Left kidney (tissue), 2 donors: ENCODE measurements around the gene ZBTB20. TPM values are rescaled to one million over a fixed set of nuclear protein-coding genes. Genes with fewer than 3 reads are reported as not detected.

Source experiments
- DNase-seq: peaks from one replicate; pipeline ENCODE4 v3.0.0-alpha.2; 2013
- polyA plus RNA-seq: library from polyadenylated mRNA; unstranded; fragments of 120-200 nt; gene quantifications from one replicate; pipeline ENCODE4 v1.2.1, GENCODE V29; 2013; ENCODE audit not compliant: insufficient read length

Gene ZBTB20
- polyA plus RNA-seq, 1 donor = 5.6 TPM

- no peak for DNase-seq
These were observed 242.5 kb downstream of the ZBTB20 start for GRCh38 chr3:114904633-114905032.

DNA sequence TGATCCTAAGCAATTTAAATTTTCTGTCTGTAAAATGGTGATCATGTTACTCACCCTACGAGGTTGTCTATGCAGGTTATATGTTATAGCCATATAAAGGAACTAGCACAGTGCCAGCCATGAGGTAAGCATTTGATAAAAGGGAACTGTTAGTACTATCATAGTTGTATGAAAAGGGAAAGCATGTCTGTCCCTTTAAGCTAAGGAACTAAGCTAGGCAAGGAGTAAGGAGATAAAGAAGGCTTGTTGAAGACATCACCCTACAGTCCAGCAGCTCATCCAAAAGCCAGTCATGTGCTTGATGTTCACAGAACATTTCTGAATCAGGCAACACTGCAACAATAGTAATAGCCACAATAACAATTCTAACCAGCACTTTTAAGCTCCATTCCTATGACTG is 243.9 kb downstream of the ZBTB20 start:
- DNase-seq = no peak

- DNase-seq = peak; percentile 27
These were observed 244.4 kb downstream of the ZBTB20 start for GRCh38 chr3:114902691-114903101.

DNA sequence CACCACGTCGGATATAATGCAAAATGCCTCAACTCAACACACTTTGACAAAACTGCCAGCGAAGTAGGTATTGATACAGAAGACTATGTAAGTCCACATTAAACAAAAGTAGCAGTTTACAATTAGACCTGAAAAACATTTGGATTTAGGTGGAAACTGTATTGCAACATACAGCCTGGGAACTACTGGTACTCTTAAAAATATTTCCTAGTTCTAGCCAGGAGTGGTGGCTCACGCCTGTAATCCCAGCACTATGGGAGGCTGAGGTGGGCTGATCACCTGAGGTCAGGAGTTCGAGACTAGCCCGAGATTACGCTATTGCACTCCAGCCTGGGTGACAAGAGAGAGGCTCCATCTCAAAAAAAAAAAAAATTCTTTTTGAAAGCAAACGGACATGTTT is 246.2 kb downstream of the ZBTB20 start:
- DNase-seq = no peak

DNA sequence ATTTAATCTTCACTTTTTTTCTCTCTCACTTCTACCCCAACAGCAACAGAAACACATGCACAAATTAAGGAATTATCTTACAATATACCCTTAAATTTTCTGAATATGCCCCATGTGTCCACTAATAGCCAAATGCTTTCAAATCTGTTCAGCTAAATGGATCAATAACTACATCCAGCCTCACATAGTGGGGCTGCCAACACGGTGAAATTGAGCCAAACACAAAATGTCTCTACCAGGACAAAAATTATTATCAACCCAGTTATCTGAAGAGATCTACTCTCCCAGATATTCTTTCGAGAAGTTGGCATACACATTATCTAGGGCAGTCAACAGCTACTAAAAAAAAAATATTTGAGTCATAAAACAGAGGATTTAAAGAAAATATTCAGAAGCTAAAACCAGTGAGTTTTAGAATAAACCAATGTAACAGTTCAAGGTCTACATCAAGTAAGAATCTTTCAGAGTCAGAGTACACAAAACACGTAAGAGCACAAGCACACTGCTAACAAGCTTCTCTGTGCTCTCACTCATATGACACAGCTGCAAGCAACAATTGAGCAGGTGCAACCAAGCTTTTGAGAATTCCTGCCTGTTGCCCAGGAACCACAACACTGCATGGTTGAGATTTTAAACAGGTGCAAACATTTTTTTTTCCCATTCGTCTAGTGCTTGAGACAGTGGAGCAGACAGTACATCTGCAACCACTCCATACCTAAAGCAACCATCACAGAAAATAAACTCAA is 247.7 kb downstream of the ZBTB20 start:
- DNase-seq = peak; percentile 63

DNA sequence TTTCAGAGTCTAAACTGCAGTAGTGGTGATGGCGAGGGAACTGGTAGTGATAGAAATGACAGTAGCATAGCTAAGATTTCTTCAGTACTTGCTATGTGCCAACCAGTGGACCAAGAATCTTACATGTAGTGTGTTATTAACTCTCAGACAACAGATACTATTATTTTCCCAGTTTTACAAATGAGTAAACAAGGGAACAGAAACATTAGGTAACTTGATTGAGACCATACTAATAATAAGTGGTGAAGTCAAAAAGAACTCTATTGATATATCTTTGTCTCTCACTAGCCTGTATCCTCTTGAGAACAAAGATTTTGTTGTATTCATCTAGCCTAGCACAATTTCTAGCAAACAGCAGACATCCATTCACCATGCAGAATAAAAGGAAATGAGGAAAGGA is 250.1 kb downstream of the ZBTB20 start:
- DNase-seq = no peak

DNA sequence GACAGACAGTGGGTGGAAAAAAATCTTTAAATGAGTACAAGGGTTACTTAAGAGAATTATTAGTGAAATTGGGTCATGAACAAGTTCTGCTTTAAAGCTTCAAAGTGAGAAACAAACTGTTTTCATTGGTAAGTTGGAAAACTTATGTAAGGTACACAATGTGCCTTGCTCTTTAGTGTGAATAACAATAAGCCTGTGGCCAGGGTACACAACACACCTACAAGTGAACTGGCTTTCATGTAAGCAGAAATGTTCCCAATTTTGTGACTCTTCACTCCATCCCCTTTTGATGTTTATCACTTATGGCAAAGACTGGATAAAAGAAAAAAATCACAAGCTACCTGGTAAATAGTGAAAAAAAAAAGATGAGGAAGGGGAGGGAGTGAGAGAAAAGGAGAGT is 253.7 kb downstream of the ZBTB20 start:
- no peak for DNase-seq

- DNase-seq = no peak
These were observed 254.2 kb downstream of the ZBTB20 start for GRCh38 chr3:114892880-114893279.

- no peak for DNase-seq
These were observed 254.8 kb downstream of the ZBTB20 start for GRCh38 chr3:114892131-114892879.

GRCh38 chr3:114887806-114888205 is 259.3 kb downstream of the ZBTB20 start:
- DNase-seq = no peak

- no peak for DNase-seq
These were observed 260.2 kb downstream of the ZBTB20 start for GRCh38 chr3:114886905-114887304.

DNA sequence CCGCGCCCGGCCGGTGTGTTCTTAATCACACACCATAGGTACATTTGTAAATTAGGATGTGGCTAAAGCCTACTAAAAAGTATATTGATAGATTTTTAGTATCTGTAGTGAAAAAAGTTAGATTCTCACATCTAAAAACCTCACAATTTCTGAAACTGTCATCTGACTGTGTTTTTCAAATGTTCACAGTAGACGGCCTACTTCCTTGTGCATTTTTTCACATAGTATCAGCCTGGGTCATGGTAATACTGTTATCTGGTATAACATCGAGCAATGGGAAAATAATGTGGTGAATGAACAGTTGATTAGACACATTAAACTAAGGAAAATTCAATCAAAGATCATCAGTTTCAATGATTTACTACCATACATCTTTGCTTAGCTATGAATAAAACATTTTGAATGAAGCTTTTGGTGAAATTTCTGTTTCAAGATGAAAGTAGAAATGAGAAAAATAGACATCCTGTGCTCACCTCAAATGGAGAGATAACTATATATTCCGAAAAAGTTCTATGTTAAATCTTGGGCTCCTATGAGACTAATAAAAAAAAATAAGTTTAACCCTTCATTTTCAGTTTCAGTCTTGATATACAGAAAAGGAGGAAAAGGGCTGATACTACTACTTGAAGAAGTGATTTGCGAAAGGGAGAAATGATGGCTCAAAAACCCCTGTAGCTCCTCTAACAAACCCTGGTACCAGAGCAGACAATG is 262.7 kb downstream of the ZBTB20 start:
- no peak for DNase-seq

DNA sequence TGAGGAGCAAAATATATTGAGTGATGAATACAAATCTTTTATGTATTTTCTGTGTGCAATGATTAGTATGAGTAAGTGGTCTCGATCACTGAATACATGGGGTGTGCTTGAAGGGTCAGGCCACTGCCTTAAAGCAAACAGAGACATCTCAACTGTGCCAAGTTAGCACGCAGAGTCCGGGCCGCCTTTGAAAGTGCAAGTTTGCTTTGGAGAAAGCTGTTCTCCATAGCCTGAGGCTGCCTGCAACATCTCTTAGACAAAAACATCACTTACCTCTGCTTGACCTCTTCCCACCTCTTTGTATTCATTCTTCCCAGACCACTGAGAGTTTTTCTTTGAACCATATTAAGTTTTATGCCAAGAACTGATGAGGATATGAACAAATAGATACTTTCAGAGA is 267.0 kb downstream of the ZBTB20 start:
- DNase-seq = no peak

DNA sequence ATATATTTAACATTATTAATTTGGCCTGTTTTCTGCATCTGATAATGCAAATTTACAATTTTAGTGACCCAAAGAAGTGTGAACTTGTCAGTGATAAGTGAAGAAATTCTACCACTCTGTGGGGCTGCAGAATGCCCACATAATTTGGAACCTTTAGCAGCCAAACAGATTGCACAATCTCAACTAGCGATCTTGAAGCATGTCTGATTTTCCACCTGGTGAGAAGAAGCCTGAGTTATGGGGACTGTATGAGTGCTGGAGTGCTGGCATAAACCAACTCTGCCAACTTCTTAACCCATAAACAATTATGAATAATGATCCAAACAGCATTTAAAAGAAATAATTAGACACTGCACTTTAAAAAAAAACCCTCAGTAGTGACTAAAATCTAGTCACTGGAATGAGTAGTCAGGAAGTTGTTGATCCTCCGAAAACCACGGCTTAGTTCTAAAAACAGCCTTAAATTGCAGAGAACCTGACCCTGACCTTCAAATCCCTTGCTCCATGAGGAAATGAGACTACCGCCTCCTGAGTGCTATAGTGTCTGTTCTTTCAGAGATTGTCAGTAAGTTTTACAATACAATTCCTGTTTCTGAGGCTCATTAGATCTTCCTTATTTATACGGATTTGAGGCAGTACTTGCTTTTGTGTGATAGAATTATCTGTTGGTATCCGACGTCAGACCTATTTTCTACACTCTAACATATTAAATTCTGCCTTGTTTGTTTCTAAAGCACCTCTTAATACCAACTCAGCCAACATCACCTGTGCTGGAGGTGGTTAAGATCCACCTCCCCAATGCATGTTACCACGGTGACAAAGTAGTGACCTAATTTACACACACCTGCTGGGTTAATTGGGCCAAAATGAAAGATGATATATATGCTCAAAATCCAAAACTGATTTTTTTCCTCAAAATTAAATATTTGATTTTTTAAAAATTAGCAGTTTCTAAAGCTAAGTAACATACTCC is 267.7 kb downstream of the ZBTB20 start:
- no peak for DNase-seq

DNA sequence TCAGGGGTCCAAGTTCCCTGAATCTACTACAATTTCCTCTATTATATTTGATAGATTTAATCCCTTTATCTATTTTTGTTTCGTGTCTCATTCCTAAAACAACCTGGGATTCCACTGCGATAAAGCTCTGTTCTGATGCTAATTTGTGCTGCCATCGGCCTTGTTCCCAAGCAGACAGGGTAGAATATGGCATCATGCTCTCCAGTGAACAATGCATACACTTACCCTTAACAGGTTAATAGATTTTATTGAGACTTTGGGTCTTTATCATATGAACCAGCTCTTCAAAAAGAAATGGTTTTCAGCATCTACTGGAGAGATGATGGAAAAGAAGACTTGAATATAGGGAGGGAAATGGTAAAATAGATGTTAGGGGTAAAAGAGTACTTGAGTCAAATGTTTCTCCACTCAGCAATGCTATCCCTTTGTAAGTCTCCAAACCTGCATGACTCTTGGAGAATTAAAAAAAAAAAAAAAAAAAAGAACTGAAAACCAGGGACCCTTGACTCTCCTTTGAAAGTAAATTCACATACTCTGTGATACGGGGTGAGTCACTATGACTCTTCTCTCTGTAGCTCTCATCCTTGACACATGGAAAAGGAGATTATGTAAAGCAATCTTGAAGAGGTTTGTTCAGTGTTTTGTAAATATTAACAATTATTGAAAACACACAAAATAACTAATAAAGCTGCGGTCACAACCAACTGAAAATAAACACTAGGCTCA is 268.8 kb downstream of the ZBTB20 start:
- DNase-seq = no peak

DNA sequence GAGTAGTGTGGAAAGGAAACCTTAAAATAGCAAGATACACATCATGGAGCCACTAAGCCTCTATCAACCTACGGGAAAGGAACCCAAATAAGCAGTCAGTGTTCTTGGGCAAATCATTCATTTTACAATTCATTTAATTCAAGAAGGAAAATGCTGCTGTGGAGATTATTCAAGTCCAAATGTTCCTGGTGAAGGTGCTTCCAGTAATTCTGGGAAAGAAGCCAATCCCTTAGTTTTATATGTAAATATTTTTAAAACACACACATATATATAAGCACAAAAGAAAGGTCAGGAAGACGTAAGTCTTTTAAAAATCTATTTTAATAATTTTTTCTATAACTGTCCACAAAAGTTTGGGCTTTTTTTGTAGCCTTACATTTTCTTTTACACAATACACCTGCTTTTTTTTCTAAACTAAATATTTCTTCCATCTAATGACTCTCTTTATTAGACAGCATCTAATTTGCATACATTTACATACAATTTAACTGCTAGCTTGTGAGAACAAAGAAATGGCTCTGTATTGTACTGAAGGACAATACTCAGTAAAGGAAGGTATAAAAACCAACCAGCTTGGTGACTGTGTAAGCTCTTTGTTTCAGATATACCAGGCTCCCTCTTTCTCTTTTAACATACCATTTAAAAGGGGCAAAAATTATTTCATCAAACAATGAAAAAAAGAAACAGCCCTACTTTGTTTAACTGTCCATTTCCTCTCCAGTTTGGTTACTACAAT is 269.5 kb downstream of the ZBTB20 start:
- no peak for DNase-seq

- DNase-seq = no peak
These were observed 272.5 kb downstream of the ZBTB20 start for GRCh38 chr3:114874522-114874971.

GRCh38 chr3:114873591-114873990 is 273.5 kb downstream of the ZBTB20 start:
- DNase-seq = no peak

DNA sequence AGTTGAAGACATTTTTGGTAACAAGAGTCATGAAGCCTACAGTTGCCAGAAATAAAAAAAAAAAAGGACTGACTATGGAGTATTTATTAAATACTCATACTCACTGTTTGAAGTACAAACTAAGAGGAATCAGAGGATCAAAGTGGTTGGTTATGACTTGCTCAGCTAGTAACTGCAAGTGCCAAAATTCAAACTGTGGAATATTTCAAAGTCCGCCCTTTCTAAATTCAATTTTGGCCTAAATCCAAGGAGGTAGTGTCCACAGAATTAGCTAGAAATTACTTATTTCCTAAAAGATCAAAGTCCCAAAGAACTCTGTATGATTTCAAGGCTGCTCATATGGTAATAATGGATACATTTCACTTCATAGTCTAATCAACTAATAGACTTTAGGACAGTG is 274.5 kb downstream of the ZBTB20 start:
- DNase-seq = no peak

- no peak for DNase-seq
These were observed 275.0 kb downstream of the ZBTB20 start for GRCh38 chr3:114872050-114872449.
